Stomach smooth muscle (tissue), 2 donors: Measurements from ENCODE around the gene PDGFB.

ENCODE experiments used
- H3K27ac ChIP-seq: one replicate; pipeline ENCODE4 v1.7.0; 2013; ENCODE audit warnings: mild to moderate bottlenecking, low read length, inconsistent platforms
- H3K27me3 ChIP-seq, 2 donors: one replicate each; pipeline ENCODE4 v1.7.0; 2013; ENCODE audit warnings: low read length in 2 of 2; ENCODE audit not compliant: insufficient read depth in 2 of 2, control insufficient read depth in 1 of 2
- H3K36me3 ChIP-seq, 2 donors: one replicate each; pipeline ENCODE4 v1.7.0; 2013; ENCODE audit warnings: low read length in 2 of 2; ENCODE audit not compliant: control insufficient read depth in 2 of 2, insufficient read depth in 2 of 2
- H3K4me1 ChIP-seq: one replicate; pipeline ENCODE4 v1.7.0; 2013; ENCODE audit warnings: low read length; ENCODE audit not compliant: control insufficient read depth, insufficient read depth
- H3K4me3 ChIP-seq, 2 donors: one replicate each; pipeline ENCODE4 v1.7.0; 2013; ENCODE audit warnings: low read length in 2 of 2
- H3K9ac ChIP-seq, 2 donors: one replicate each; pipeline ENCODE4 v1.7.0; 2013; ENCODE audit warnings: low read length in 2 of 2, mild to moderate bottlenecking in 1 of 2
- H3K9me3 ChIP-seq, 2 donors: one replicate each; pipeline ENCODE4 v1.7.0; 2013; ENCODE audit warnings: low read length in 2 of 2; ENCODE audit not compliant: control insufficient read depth in 2 of 2
- donor health status: healthy.
- donor health status: Pancreatic carcinoma.

PDGFB gene

DNA sequence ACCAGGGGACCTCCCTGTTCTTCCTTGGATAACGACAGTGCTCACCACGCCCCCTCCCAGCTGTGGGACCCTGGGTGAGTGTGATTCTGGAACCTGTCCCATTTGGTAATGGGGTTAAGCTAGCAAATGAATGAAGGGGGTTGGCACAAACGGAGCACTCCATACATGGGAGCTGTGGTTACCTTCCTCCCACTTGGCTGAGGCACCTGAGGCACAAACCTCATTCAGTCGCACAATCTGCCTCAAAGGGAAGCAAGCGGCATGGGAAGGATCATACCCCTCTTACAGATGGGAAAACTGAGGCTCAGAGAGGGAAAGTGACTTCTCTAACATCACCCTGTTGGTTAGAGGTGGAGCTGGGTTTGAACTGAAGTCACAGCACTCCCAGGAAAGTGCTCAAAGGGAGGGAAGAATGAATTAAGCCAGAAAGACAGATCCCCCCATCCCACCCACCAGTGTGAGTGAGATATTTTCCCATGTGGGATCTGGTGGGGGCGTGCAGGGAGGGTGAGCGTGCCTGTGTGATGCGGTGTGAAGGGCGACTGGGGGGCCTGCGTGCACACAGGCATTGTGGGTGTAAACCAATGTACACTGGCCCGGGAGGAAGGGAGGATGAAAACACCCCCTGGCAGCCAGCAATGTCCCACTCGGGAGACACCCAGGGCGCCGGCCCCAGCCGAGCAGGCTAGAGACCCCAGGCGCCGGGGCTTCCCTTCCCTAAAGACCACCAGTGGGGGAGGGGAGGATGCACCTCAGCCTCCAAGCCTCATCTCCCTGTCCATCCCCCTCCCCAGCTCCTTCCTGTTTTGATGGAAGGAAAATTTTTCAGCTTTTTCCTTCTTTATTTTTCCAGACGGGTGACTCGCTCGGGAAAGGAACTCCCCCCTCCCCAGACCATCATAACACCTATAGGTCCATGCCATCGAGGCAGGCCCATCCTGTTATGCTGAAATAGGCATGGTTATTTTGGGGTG is 8.0 kb upstream of the PDGFB start:
- Histone ChIP-seq H3K27me3 (peaks cover 10 to 17% of the 10 kb centered on the region in 2 donors), H3K9me3 (no peaks in the 10 kb centered on the region), H3K36me3 (no peaks in the 10 kb centered on the region), H3K4me3 (no peak overlapping the region), H3K27ac (no peak overlapping the region), H3K9ac (no peak overlapping the region), H3K4me1 (peaks cover 36% of the 10 kb centered on the region)

DNA sequence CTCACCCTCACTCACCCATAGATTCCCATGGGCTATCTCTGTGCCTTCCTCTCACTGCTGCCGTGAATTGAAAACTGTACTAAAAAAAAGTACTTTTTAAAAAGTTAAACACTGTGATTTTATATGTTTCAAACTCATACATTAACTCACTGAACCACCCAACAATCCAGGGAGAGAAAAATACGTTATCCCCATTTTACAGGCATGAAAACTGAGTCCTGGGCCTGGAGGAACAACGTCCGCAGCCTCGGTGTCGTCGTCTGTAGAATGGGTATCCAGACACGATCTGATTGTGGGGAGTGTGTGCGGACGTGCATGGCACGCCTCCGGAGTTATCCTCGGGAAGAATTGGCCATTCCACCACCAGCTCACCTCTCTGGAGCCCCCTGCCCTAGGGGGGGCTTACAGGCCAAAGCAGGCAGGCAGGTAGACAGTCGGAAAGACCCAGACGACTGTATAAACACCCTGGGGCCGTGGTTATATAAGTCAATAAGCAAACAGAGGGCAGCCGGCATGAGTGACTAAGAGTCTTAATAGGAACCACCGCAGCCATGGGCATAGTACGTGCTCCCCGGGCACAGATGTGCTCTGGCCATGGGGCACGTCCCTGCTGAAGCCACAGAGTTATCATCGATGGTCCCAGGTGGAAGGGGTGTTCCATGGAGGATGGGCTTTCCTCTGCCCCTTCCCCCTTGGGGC is 7.1 kb upstream of the PDGFB start:
- peaks cover 17 to 24% of the 10 kb centered on the region in 2 donors for H3K27me3 ChIP-seq
- peaks cover 36% of the 10 kb centered on the region for H3K4me1 ChIP-seq
- H3K4me3 ChIP-seq, result no peak overlapping the region
- no peaks in the 10 kb centered on the region for H3K9me3 ChIP-seq
- H3K9ac ChIP-seq, result no peak overlapping the region
- no peaks in the 10 kb centered on the region for H3K36me3 ChIP-seq
- no peak overlapping the region for H3K27ac ChIP-seq

DNA sequence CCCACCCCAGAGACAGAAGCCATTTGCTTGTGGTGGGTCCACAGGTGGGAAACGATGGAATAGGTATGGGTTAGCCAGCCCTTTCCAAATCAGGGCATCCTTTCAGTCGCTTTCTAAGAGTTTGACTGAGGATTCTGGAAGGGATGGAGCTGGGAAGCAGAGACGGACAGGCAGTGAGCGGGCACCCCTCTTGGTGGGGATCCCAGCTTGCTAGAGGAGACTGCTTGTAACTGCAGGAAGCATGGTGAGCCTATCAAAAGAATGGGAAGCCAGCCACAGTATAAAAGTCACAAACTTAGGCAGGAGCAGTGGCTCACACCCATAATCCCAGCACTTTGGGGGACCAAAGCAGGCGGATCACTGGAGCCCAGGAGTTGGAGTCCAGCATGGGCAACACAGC is 6.1 kb upstream of the PDGFB start:
- H3K27me3 ChIP-seq, result peaks cover 28 to 32% of the 10 kb centered on the region in 2 donors

DNA sequence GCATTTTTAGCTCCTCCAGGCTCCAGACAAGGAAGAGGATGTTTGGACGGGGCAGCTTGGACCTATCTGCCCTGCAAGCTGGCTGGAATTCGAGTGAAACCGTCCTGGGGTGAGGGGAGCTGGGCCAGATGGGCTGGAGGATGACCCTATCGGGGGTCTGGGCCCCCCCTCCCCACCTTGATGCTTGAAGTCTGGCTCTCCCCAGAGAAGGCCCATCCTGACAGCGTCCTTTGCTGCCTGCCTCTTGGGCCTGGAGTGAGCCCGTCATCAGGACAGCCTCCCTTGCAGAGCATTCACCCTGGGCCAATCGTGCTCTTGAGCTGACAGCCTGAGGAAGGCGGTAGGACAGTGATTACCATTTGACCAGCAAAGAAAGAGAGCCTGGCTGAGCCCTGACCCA is 5.3 kb upstream of the PDGFB start:
- Histone ChIP-seq H3K4me3 (no peak overlapping the region), H3K9me3 (no peaks in the 10 kb centered on the region), H3K4me1 (peaks cover 30% of the 10 kb centered on the region), H3K27me3 (peaks cover 35 to 37% of the 10 kb centered on the region in 2 donors), H3K9ac (no peak overlapping the region), H3K36me3 (no peaks in the 10 kb centered on the region), H3K27ac (no peak overlapping the region)

More for the DNA sequence above, 6.1 kb upstream of the PDGFB start:
- peaks cover 31% of the 10 kb centered on the region for H3K4me1 ChIP-seq
- H3K9me3 ChIP-seq, result no peaks in the 10 kb centered on the region
- no peak overlapping the region for H3K9ac ChIP-seq
- H3K27ac ChIP-seq, result no peak overlapping the region
- no peaks in the 10 kb centered on the region for H3K36me3 ChIP-seq
- no peak overlapping the region for H3K4me3 ChIP-seq

DNA sequence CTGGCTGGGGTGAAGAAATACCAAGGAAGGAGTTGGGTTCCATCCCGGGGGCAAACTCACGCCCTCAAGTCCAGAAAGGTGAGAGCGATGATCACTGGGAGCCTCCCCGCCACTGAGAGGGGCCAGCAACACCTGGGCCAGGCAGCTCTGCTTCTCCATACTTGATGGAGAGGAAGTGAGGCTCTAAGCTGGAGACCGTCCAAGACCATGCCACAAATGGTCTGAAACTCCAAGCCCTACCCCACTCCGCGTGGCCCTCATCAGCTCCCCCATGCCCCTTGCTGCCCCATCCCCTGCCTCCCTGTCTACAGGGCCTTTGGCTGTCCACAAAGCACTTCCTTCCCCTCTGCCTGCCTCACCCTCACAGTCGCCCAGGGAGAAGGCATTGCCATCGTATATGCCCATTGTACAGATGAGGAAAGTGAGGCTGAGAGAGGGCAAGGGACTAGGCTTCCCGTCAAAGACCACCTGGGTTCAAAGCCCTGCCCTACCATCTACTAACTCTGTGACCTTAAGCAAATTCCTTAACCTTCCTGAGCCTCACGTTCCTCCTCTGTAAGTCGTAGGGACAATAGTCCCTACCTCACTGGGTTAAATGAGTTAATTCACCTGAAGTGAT is 4.4 kb upstream of the PDGFB start:
- Histone ChIP-seq H3K9ac (no peak overlapping the region), H3K36me3 (no peaks in the 10 kb centered on the region), H3K4me3 (no peak overlapping the region), H3K9me3 (no peaks in the 10 kb centered on the region), H3K27me3 (peaks cover 38 to 42% of the 10 kb centered on the region in 2 donors), H3K4me1 (peaks cover 24% of the 10 kb centered on the region), H3K27ac (no peak overlapping the region)

DNA sequence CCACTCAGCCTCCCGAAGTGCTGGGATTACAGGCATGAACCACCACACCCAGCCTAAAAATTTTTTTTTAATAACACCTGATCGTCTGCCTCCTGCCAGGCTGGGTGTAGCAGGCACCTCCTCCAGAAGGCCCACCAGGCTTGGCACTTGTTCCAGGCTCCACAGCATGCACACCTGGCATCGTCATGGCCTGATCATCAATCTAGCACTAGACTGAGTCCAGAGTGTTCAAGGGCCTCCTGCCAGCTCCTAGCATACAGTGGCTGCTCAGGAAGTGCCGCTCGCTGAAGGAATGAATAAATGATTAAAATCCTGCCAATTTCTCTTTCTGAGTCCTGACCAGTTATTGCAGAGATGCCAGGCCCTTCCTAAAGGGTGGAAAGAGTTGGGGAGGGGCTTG is 3.5 kb upstream of the PDGFB start:
- Histone ChIP-seq H3K27ac (no peak overlapping the region), H3K36me3 (no peaks in the 10 kb centered on the region), H3K9ac (no peak overlapping the region), H3K9me3 (no peaks in the 10 kb centered on the region), H3K27me3 (peaks cover 38 to 51% of the 10 kb centered on the region in 2 donors), H3K4me1 (peaks cover 23% of the 10 kb centered on the region), H3K4me3 (no peak overlapping the region)

DNA sequence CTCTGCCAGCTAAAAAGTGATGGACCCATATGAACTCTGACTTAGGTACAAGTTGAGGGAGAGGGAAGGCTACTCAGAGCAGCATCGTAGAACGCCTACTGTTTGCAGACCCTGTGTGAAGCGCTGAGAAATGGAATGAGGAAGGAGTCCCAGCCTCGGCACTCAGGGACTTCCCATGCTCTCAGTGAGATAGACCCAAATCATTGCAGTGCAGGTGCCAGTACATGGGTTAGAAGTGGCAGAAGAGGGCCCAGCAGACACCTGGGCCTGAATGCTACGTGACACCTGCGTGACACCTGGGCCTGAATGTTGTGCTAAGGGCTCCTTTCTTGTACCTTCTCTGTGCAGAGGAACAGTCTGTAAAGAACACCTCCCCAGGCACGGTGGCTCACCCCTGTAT is 2.6 kb upstream of the PDGFB start:
- Histone ChIP-seq H3K4me3 (no peak overlapping the region), H3K27me3 (peaks cover 40 to 59% of the 10 kb centered on the region in 2 donors), H3K9ac (no peak overlapping the region), H3K9me3 (no peaks in the 10 kb centered on the region), H3K27ac (no peak overlapping the region), H3K36me3 (no peaks in the 10 kb centered on the region), H3K4me1 (peaks cover 24% of the 10 kb centered on the region)

DNA sequence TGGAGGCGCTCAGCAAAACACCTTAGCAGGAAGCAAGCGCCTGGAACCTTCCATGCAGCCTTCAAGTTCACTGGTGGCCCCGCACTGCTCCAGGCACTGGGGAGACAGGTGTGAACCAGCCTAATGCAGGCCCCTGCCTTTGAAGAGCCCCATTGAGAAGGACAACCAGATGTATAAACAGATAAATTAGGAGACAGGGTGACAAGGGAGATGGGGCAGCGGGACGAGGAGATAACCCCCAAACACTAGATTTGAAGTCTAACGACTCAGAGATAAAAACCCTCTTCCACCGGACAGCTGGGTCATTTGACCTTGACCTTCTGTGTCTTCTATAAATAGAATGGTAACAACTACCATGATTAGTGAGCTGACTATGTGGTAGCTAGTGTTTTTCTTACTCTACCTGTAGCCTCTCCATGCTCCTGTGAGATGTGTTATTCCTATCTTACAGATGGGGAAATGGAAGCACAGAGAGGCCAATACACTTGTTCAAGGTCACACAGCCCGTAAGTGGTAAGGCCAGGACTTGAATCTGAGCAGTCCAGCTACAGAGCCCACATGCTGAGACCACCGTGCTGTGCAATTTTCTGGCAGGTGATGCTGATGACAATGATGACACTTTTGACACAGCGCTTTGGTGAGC is 2.0 kb upstream of the PDGFB start:
- Histone ChIP-seq H3K27ac (no peak overlapping the region), H3K27me3 (peaks cover 40 to 62% of the 10 kb centered on the region in 2 donors), H3K9ac (no peak overlapping the region), H3K9me3 (no peaks in the 10 kb centered on the region), H3K36me3 (no peaks in the 10 kb centered on the region), H3K4me3 (no peak overlapping the region), H3K4me1 (peaks cover 24% of the 10 kb centered on the region)

DNA sequence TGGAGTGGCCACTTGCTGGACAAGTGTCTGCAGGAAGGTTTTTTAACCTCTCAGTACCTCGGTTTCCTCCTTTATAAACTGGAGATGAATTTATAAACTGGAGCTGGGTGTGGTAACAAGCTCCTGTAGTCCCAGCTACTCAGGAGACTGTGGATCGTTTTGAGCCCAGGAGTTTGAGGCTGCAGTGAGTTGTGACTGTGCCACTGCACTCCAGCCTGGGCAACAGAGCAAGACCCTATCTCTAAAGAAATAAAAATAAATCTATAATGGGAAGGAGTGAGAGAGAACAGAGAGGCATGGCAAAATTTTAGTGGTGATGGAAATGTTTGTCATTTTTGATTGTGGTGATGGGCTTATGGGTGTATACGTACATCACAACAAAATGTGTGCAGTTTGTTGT is 1.4 kb upstream of the PDGFB start:
- Histone ChIP-seq H3K27me3 (peaks cover 38 to 67% of the 10 kb centered on the region in 2 donors), H3K9me3 (no peaks in the 10 kb centered on the region), H3K9ac (no peak overlapping the region), H3K36me3 (no peaks in the 10 kb centered on the region), H3K4me3 (no peak overlapping the region), H3K27ac (no peak overlapping the region), H3K4me1 (peaks cover 24% of the 10 kb centered on the region)
